HEK293 (cell line): ENCODE measurements around the gene MGMT.

Experiments
- CTCF ChIA-PET: fragments of 350-600 bp; formaldehyde crosslinking; extraction: SDS; loops from one replicate; lab custom pipeline; 2021; ENCODE audit warnings: antibody characterized with exemption; lab: Yijun Ruan, JAX
- POLR2A ChIA-PET: fragments of 300-600 bp; formaldehyde crosslinking; extraction: SDS; loops from one replicate; lab custom pipeline; 2020; ENCODE audit warnings: antibody characterized with exemption, inconsistent platforms; lab: Yijun Ruan, JAX
- H3K27ac ChIP-seq: fragments of 200-500 bp; sonication (Bioruptor generic); 2 replicates; pipeline ENCODE4 v1.5.1; 2014; ENCODE audit warnings: low read depth, low read length, control low read depth, inconsistent platforms; ENCODE audit errors: extremely low read depth
- H3K36me3 ChIP-seq, 2 experiments: fragments of 200-500 bp in 1 of 2; sonication (Bioruptor generic) in 1 of 2; 1 replicate in 1 of 2; 2 replicates in 1 of 2; pipeline ENCODE4 v1.5.1; 2014 to 2017; ENCODE audit warnings: inconsistent platforms in 2 of 2, low read length in 2 of 2; ENCODE audit not compliant: control insufficient read depth in 2 of 2, insufficient read depth in 1 of 2
- H3K4me1 ChIP-seq: fragments of 200-500 bp; sonication (Bioruptor generic); 2 replicates; pipeline ENCODE4 v1.5.1; 2014; ENCODE audit warnings: mild to moderate bottlenecking, low read length, inconsistent platforms; ENCODE audit not compliant: control insufficient read depth, insufficient read depth
- H3K4me3 ChIP-seq: 2 replicates; pipeline ENCODE4 v1.5.1; 2011; ENCODE audit warnings: low read depth, mild to moderate bottlenecking, control low read depth, low read length, moderate library complexity
- H3K9me3 ChIP-seq: fragments of 200-500 bp; sonication (Bioruptor generic); 2 replicates; pipeline ENCODE4 v1.5.1; 2014; ENCODE audit warnings: low read depth, low read length, inconsistent platforms; ENCODE audit not compliant: control insufficient read depth, insufficient read depth
- GLIS2 ChIP-seq: fragments of 450-650 bp; formaldehyde crosslinking; IDR thresholded peaks from 2 replicates; pipeline ENCODE4 v1.5.1; 2016; ENCODE audit warnings: missing biosample characterization, missing genetic modification characterization
- IKZF3 ChIP-seq: fragments of 450-650 bp; IDR thresholded peaks from 2 replicates; pipeline ENCODE4 v1.5.0; 2018; ENCODE audit warnings: missing biosample characterization, mild to moderate bottlenecking, missing genetic modification characterization, moderate library complexity
- OSR2 ChIP-seq: fragments of 450-650 bp; formaldehyde crosslinking; IDR thresholded peaks from 2 replicates; pipeline ENCODE4 v1.5.1; 2016; ENCODE audit warnings: missing biosample characterization, missing genetic modification characterization
- SALL2 ChIP-seq: fragments of 450-650 bp; formaldehyde crosslinking; IDR thresholded peaks from 2 replicates; pipeline ENCODE4 v1.5.0; 2017; ENCODE audit warnings: missing biosample characterization, mild to moderate bottlenecking, missing genetic modification characterization, borderline replicate concordance
- SCRT1 ChIP-seq: fragments of 450-650 bp; formaldehyde crosslinking; IDR thresholded peaks from 2 replicates; pipeline ENCODE4 v1.5.1; 2016; ENCODE audit warnings: missing biosample characterization, missing genetic modification characterization, borderline replicate concordance
- ZBTB1 ChIP-seq: fragments of 450-650 bp; formaldehyde crosslinking; IDR thresholded peaks from 2 replicates; pipeline ENCODE4 v1.5.1; 2016; ENCODE audit warnings: missing biosample characterization, missing genetic modification characterization
- ZEB2 ChIP-seq: fragments of 450-650 bp; formaldehyde crosslinking; IDR thresholded peaks from 2 replicates; pipeline ENCODE4 v1.5.1; 2016; ENCODE audit warnings: missing biosample characterization, missing genetic modification characterization
- ZFHX2 ChIP-seq: fragments of 450-650 bp; formaldehyde crosslinking; conservative IDR thresholded peaks from 2 replicates; pipeline ENCODE4 v1.5.1; 2016; ENCODE audit warnings: missing biosample characterization, missing genetic modification characterization
- ZNF146 ChIP-seq: fragments of 450-650 bp; formaldehyde crosslinking; IDR thresholded peaks from 2 replicates; pipeline ENCODE4 v1.5.1; 2016; ENCODE audit warnings: missing biosample characterization, missing genetic modification characterization
- ZNF202 ChIP-seq: fragments of 450-650 bp; formaldehyde crosslinking; IDR thresholded peaks from 2 replicates; pipeline ENCODE4 v1.5.1; 2016; ENCODE audit warnings: missing biosample characterization, missing genetic modification characterization, borderline replicate concordance
- ZNF311 ChIP-seq: fragments of 450-650 bp; formaldehyde crosslinking; IDR thresholded peaks from 2 replicates; pipeline ENCODE4 v1.5.1; 2017; ENCODE audit warnings: missing biosample characterization, missing genetic modification characterization, borderline replicate concordance
- ZNF48 ChIP-seq: fragments of 450-650 bp; formaldehyde crosslinking; IDR thresholded peaks from 2 replicates; pipeline ENCODE4 v1.5.1; 2016; ENCODE audit warnings: missing biosample characterization, missing genetic modification characterization
- ZNF514 ChIP-seq: fragments of 450-650 bp; formaldehyde crosslinking; IDR thresholded peaks from 2 replicates; pipeline ENCODE4 v1.5.1; 2016; ENCODE audit warnings: missing biosample characterization, missing genetic modification characterization
- ZNF530 ChIP-seq: fragments of 450-650 bp; formaldehyde crosslinking; IDR thresholded peaks from 2 replicates; pipeline ENCODE4 v1.5.1; 2016; ENCODE audit warnings: low read depth, missing biosample characterization, missing genetic modification characterization
- ZNF571 ChIP-seq: fragments of 450-650 bp; formaldehyde crosslinking; IDR thresholded peaks from 2 replicates; pipeline ENCODE4 v1.5.0; 2017; ENCODE audit warnings: missing biosample characterization, missing genetic modification characterization
- ZNF580 ChIP-seq: fragments of 450-650 bp; formaldehyde crosslinking; IDR thresholded peaks from 2 replicates; pipeline ENCODE4 v1.5.1; 2016; ENCODE audit warnings: missing biosample characterization, missing genetic modification characterization
- ZNF600 ChIP-seq: fragments of 450-650 bp; formaldehyde crosslinking; IDR thresholded peaks from 2 replicates; pipeline ENCODE4 v1.5.1; 2016; ENCODE audit warnings: missing biosample characterization, missing genetic modification characterization
- ZNF645 ChIP-seq: fragments of 450-650 bp; formaldehyde crosslinking; IDR thresholded peaks from 2 replicates; pipeline ENCODE4; 2016; ENCODE audit warnings: missing biosample characterization, missing genetic modification characterization
- ZNF664 ChIP-seq: fragments of 450-650 bp; formaldehyde crosslinking; IDR thresholded peaks from 2 replicates; pipeline ENCODE4 v1.5.1; 2016; ENCODE audit warnings: missing biosample characterization, missing genetic modification characterization
- ZNF677 ChIP-seq: fragments of 450-650 bp; IDR thresholded peaks from 2 replicates; pipeline ENCODE4 v1.5.0; 2018; ENCODE audit warnings: missing biosample characterization, mild to moderate bottlenecking, missing genetic modification characterization, moderate library complexity
- ZNF692 ChIP-seq: fragments of 450-650 bp; formaldehyde crosslinking; IDR thresholded peaks from 2 replicates; pipeline ENCODE4 v1.5.1; 2016; ENCODE audit warnings: missing biosample characterization, missing genetic modification characterization
- ZNF843 ChIP-seq: fragments of 450-650 bp; formaldehyde crosslinking; IDR thresholded peaks from 2 replicates; pipeline ENCODE4 v1.5.1; 2016; ENCODE audit warnings: missing biosample characterization, missing genetic modification characterization
- ZSCAN5A ChIP-seq: fragments of 450-650 bp; formaldehyde crosslinking; IDR thresholded peaks from 2 replicates; pipeline ENCODE4 v1.5.1; 2016; ENCODE audit warnings: missing biosample characterization, missing genetic modification characterization

The MGMT gene

GRCh38 chr10:129742742-129743550, 275.9 kb downstream of the MGMT start:
- TF ChIP-seq ZSCAN5A (tag by site-specific recombination), result no peak
- no peak for TF ChIP-seq SCRT1 (tag by site-specific recombination)
- no peak for TF ChIP-seq ZNF677 (tag by site-specific recombination)
- TF ChIP-seq ZNF843, result no peak
- no peak for TF ChIP-seq ZNF692
- no peak for TF ChIP-seq ZNF664
- TF ChIP-seq ZNF311 (tag by site-specific recombination), result no peak
- TF ChIP-seq SALL2, result no peak
- TF ChIP-seq ZNF146 (tag by site-specific recombination), result no peak
- H3K9me3 ChIP-seq, result no peaks in the 10 kb centered on the region
- H3K4me3 ChIP-seq, result no peak overlapping the region
- H3K4me1 ChIP-seq, result no peaks in the 10 kb centered on the region
- ChIA-PET CTCF (no interaction called here), POLR2A (no interaction called here)
- no peaks in the 10 kb centered on the region for H3K36me3 ChIP-seq
- H3K27ac ChIP-seq, result no peak overlapping the region

- Histone ChIP-seq H3K9me3 (peaks cover 2% of the 10 kb centered on the region; the same call in 1 of the 2 replicates), H3K36me3 (no peaks in the 10 kb centered on the region), H3K27ac (no peak overlapping the region), H3K4me1 (no peaks in the 10 kb centered on the region), H3K4me3 (no peak overlapping the region)
- ChIA-PET POLR2A (no interaction called here), CTCF (no interaction called here)
- TF ChIP-seq ZNF530 (tag by site-specific recombination) (no peak), ZEB2 (tag by site-specific recombination) (no peak), ZFHX2 (no peak), ZNF571 (tag by site-specific recombination) (no peak), ZNF580 (tag by site-specific recombination) (no peak), ZNF645 (tag by site-specific recombination) (no peak), IKZF3 (tag by site-specific recombination) (no peak), GLIS2 (tag by site-specific recombination) (no peak), ZNF202 (tag by site-specific recombination) (no peak), ZNF600 (tag by site-specific recombination) (no peak), ZNF48 (tag by site-specific recombination) (no peak), ZNF514 (tag by site-specific recombination) (no peak), OSR2 (no peak), ZBTB1 (no peak)
Observed at GRCh38 chr10:129743738-129744133, 276.7 kb downstream of the MGMT start.
